Calu3 (cell line): ENCODE data around the gene EHMT1. TPM values are rescaled to one million over a fixed set of nuclear protein-coding genes. Genes with fewer than 3 reads are reported as not detected.

Source experiments
- BruUV-seq: library from RNA; stranded (reverse); fragments of 400-500 nt; replicated peaks from 2 replicates; lab custom pipeline; 2021; lab: Mats Ljungman, UMichigan
- CTCF ChIA-PET: fragments of 300-600 bp; sonication (Branson Sonifier 250); formaldehyde crosslinking; loops from one replicate; lab custom pipeline; 2022; ENCODE audit warnings: antibody characterized with exemption; lab: Charles Lee
- DNase-seq: peaks from one replicate; pipeline ENCODE4 v3.0.0; 2022
- H3K27ac Mint-ChIP-seq: one replicate; pipeline ENCODE4 v1.8.0; 2022; ENCODE audit warnings: mixed read lengths; ENCODE audit not compliant: unreplicated experiment
- H3K27me3 Mint-ChIP-seq: one replicate; pipeline ENCODE4 v1.8.0; 2022; ENCODE audit warnings: mixed read lengths; ENCODE audit not compliant: unreplicated experiment
- H3K36me3 Mint-ChIP-seq: one replicate; pipeline ENCODE4 v1.8.0; 2022; ENCODE audit warnings: mild to moderate bottlenecking, moderate library complexity, mixed read lengths; ENCODE audit not compliant: insufficient read depth, unreplicated experiment
- H3K4me1 Mint-ChIP-seq: one replicate; pipeline ENCODE4 v1.8.0; 2022; ENCODE audit warnings: mild to moderate bottlenecking, low read depth, mixed read lengths; ENCODE audit not compliant: unreplicated experiment
- H3K4me3 Mint-ChIP-seq: one replicate; pipeline ENCODE4 v1.8.0; 2022; ENCODE audit warnings: mild to moderate bottlenecking, low read depth, moderate library complexity, mixed read lengths; ENCODE audit not compliant: unreplicated experiment
- H3K9me3 Mint-ChIP-seq: one replicate; pipeline ENCODE4 v1.8.0; 2022; ENCODE audit warnings: low read depth, mixed read lengths; ENCODE audit not compliant: unreplicated experiment
- intact Hi-C: fragments of 100-400 bp; cut with micrococcal nuclease; formaldehyde crosslinking; loops from one replicate; pipeline ENCODE4 v1.10.0; 2022; ENCODE audit not compliant: unreplicated experiment
- total RNA-seq: library from RNA; stranded (reverse); gene quantifications from 2 replicates; pipeline ENCODE4 v1.2.3, GENCODE V29; 2022
- TF ChIP-seq, protein P1 (sequence below): fragments of 200-600 bp; IDR thresholded peaks from one replicate; pipeline ENCODE4 v1.8.0; 2022; ENCODE audit warnings: antibody characterized with exemption; ENCODE audit not compliant: unreplicated experiment

Gene EHMT1
- total RNA-seq, 1 experiment from 2014 or later: 56.0 TPM

DNA sequence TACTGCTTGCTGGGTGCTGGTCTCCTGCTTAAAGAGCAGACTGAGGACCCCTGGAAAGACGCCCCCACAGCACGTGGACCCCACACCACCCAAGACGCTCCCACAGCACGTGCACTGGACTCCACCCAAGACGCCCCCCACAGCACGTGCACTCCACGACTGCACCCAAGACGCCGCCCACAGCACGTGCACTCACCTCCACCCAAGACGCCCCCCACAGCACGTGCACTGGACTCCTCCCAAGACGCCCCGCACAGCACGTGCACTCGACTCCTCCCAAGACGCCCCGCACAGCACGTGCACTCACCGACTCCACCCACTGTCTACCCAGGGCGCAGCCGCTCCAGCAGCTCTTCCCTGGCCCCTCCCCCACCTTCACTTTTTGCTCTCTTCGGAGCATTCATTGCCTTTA is 50.5 kb downstream of the EHMT1 start:
- intact Hi-C loops: no loop called here
- no peak for DNase-seq
- CTCF ChIA-PET: no interaction called here
- Mint-ChIP-seq H3K9me3 (no peaks in the 10 kb centered on the region), H3K4me3 (no peak overlapping the region), H3K27ac (no peak overlapping the region), H3K4me1 (peaks cover 23% of the 10 kb centered on the region), H3K36me3 (peaks cover 16% of the 10 kb centered on the region), H3K27me3 (no peaks in the 10 kb centered on the region)
- BruUV-seq: no TSS peak
- TF ChIP-seq, protein P1, sequence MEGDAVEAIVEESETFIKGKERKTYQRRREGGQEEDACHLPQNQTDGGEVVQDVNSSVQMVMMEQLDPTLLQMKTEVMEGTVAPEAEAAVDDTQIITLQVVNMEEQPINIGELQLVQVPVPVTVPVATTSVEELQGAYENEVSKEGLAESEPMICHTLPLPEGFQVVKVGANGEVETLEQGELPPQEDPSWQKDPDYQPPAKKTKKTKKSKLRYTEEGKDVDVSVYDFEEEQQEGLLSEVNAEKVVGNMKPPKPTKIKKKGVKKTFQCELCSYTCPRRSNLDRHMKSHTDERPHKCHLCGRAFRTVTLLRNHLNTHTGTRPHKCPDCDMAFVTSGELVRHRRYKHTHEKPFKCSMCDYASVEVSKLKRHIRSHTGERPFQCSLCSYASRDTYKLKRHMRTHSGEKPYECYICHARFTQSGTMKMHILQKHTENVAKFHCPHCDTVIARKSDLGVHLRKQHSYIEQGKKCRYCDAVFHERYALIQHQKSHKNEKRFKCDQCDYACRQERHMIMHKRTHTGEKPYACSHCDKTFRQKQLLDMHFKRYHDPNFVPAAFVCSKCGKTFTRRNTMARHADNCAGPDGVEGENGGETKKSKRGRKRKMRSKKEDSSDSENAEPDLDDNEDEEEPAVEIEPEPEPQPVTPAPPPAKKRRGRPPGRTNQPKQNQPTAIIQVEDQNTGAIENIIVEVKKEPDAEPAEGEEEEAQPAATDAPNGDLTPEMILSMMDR: no peak

DNA sequence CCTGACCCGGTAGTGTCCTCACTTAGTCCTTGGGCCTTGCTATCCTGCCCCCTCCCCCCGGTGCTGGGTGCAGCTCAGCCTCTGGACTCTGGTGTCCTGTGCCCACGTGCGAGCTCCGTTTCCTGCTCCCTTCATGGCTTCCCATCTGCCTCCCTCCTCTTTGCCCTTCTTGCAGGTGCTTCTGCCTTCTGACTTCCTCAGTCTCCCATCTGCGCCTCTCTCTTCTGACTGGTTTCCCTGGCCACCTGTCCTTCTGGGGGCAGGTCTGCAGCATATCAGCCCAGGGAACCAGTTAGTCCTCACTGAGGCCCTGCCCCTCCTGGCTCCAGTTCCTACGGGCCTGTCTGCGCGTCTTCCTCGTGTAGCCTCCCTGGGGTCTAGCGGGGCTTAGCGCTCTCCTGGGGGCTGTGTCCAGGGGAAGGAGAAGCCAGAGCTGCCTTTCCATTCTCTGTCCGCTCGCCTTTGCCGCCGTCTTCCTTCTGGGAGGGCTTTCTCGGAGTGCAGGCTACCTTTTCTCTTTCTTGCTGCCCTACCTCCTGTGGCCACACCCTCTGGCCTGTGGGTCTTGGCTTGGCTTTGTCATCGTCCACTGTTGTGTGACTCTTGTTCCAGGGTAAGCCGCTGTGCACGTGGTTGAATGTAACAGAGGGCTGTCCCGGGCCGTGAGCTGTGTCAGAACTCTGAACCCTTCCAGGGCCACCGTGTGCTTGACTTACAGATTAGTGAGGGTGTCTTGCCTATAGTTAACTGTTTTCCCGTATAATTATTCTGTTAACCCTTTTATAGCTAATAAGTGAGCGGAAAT is 51.8 kb downstream of the EHMT1 start:
- CTCF ChIA-PET: interaction anchor here (0.7 kb wide), 1 partner anchor 18 kb away, joined by 3 read pairs; no protein-coding TSS in a partner anchor
- peak overlapping the region; percentile 59 for H3K4me3 Mint-ChIP-seq
- H3K9me3 Mint-ChIP-seq: no peaks in the 10 kb centered on the region
- no peaks in the 10 kb centered on the region for H3K27me3 Mint-ChIP-seq
- DNase-seq: peak; percentile 61
- peaks cover 23% of the 10 kb centered on the region for H3K4me1 Mint-ChIP-seq
- no TSS peak for BruUV-seq
- TF ChIP-seq, protein P1: no peak
- peak overlapping the region; percentile 32 for H3K27ac Mint-ChIP-seq
- intact Hi-C loops: no loop called here
- H3K36me3 Mint-ChIP-seq: peaks cover 22% of the 10 kb centered on the region

DNA sequence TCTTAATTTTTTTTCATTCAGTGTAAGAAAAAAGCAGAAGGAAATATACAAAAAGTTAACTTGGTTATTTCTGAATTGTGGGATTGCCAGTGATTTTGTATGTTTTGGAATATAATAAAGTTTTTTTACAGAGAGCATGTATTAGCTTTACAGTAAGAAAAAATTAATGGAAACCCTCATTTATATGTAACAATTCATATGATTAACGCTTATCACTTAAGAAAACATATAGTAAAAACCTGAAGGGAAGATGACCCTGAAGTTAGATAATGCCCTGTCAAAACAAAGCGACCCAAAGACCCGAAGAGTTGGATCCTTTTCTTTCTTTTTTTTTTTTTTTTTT is 52.4 kb downstream of the EHMT1 start:
- Mint-ChIP-seq H3K27ac (peak overlapping the region; percentile 32), H3K4me3 (peak overlapping the region; percentile 59), H3K9me3 (no peaks in the 10 kb centered on the region), H3K27me3 (no peaks in the 10 kb centered on the region), H3K36me3 (peaks cover 22% of the 10 kb centered on the region), H3K4me1 (peaks cover 23% of the 10 kb centered on the region)
- CTCF ChIA-PET: interaction anchor here (0.7 kb wide), 1 partner anchor 18 kb away, joined by 3 read pairs; no protein-coding TSS in a partner anchor
- DNase-seq: no peak
- TF ChIP-seq, protein P1: no peak
- no TSS peak for BruUV-seq
- intact Hi-C loops: no loop called here

DNA sequence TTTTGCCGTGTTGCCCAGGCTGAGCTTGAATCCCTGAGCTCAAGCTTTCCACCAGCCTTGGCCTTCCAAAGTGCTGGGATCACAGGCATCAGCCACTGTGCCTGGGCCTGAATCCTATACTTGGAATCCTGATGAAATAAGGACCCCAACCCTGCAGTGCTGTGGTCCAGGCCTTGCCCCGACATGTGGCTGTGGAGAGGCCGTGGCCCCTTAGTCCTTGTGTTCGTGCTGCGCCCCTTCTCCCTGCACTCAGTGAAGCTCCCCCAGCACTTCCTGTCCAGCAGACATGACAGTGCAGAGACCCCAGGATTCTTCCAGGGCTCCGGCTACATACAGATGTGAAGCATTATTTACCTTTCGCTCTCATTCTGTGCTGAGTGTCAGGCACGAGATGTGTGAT is 52.9 kb downstream of the EHMT1 start:
- Mint-ChIP-seq H3K27ac (no peak overlapping the region), H3K4me1 (peaks cover 23% of the 10 kb centered on the region), H3K9me3 (no peaks in the 10 kb centered on the region), H3K36me3 (peaks cover 22% of the 10 kb centered on the region), H3K27me3 (no peaks in the 10 kb centered on the region), H3K4me3 (no peak overlapping the region)
- no TSS peak for BruUV-seq
- CTCF ChIA-PET: interaction anchor here (0.7 kb wide), 1 partner anchor 17 kb away, joined by 3 read pairs; no protein-coding TSS in a partner anchor
- TF ChIP-seq, protein P1: no peak
- intact Hi-C loops: no loop called here
- DNase-seq: no peak
